Stomach (tissue), 8 donors: ENCODE results near the gene LOC128125822.

Experiments used
- DNase-seq, 2 donors: peaks; one replicate each; pipeline versions ENCODE4 v3.0.0 to v3.0.0-alpha.2; 2013 to 2019
- H3K27ac ChIP-seq, 5 donors: fragments of 200-600 bp in 4 of 5; sonication (generic) in 4 of 5; one replicate each; pipeline ENCODE4 v1.5.1; 2013 to 2019; ENCODE audit warnings: mild to moderate bottlenecking in 1 of 5, moderate library complexity in 1 of 5
- H3K27me3 ChIP-seq, 3 donors: fragments of 200-600 bp; sonication (generic); one replicate each; pipeline ENCODE4 v1.5.1; 2017 to 2019; ENCODE audit warnings: mixed run types in 1 of 3
- H3K36me3 ChIP-seq, 4 donors: fragments of 200-600 bp; sonication (generic); 1 replicate in 3 of 4; 2 replicates in 1 of 4; pipeline ENCODE4 v1.5.1; 2016 to 2019
- H3K4me1 ChIP-seq, 4 donors: fragments of 200-600 bp; sonication (generic); one replicate each; pipeline ENCODE4 v1.5.1; 2016 to 2019
- H3K4me3 ChIP-seq, 4 donors: fragments of 200-600 bp; sonication (generic) in 3 of 4; one replicate each; pipeline ENCODE4 v1.5.1; 2016 to 2019; ENCODE audit warnings: mild to moderate bottlenecking in 1 of 4
- H3K9me3 ChIP-seq, 4 donors: fragments of 200-600 bp; sonication (generic); one replicate each; pipeline ENCODE4 v1.5.1; 2016 to 2019
- CTCF ChIP-seq, 7 experiments: fragments of 450-650 bp in 4 of 7; fragments of 200-600 bp in 3 of 7; sonication (generic) in 3 of 7; IDR thresholded peaks; one replicate each; pipeline ENCODE4 v1.5.1; 2016 to 2019; ENCODE audit warnings: antibody characterized with exemption in 7 of 7, control low read depth in 2 of 7, mild to moderate bottlenecking in 1 of 7
- EP300 ChIP-seq: sonication (generic); formaldehyde crosslinking; IDR thresholded peaks from one replicate; pipeline ENCODE4 v1.6.1; 2017; ENCODE audit warnings: antibody characterized with exemption
- POLR2A ChIP-seq, 4 donors: fragments of 450-650 bp; IDR thresholded peaks; one replicate each; pipeline ENCODE4 v1.6.1; 2016; ENCODE audit warnings: antibody characterized with exemption in 4 of 4, control low read depth in 2 of 4, mild to moderate bottlenecking in 1 of 4, moderate library complexity in 1 of 4
- POLR2AphosphoS5 ChIP-seq, 3 donors: sonication (generic); formaldehyde crosslinking; IDR thresholded peaks; one replicate each; pipeline ENCODE4 v1.6.1; 2016; ENCODE audit warnings: antibody characterized with exemption in 3 of 3
- WGBS, 5 donors: extraction: QIAGEN DNeasy Blood & Tissue Kit in 3 of 5; methylation state at CpG; one replicate each; pipeline versions ENCODE4 v1.1.5 to v1.1.7; 2013 to 2018; 5-methylcytosine and 5-hydroxymethylcytosine counted together
- intact Hi-C: fragments of 100-400 bp; cut with DNase I; formaldehyde crosslinking; loops from one replicate; pipeline ENCODE4 v1.15.1; 2023; ENCODE audit warnings: low total_unique reads
- donor health status: healthy with polysubstance abuse.
- donor health status: Bipolar disorder and iron deficiency.
- donor health status: healthy.

The LOC128125822 gene

DNA sequence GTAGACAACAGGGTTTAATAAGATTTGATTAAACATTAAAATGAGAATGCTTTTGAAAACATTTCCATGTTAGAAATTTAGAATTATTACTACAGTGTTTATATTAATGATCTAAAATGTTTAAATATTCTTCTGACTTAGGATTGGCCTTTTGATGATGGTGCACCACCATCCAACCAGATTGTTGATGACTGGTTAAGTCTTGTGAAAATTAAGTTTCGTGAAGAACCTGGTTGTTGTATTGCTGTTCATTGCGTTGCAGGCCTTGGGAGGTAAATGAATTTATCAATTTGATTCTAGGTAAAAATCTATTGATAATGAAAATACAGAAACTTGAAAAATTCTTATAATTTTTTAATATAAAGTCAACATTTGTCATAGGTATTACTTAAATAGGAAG lies 6.5 kb downstream of the LOC128125822 start:
- intact Hi-C loops = loop anchor here (5.0 kb wide), 1 partner anchor 221 kb away; no protein-coding TSS in a partner anchor
- H3K4me3 ChIP-seq = no peak overlapping the region
- H3K27me3 ChIP-seq = no peaks in the 10 kb centered on the region
- no peak overlapping the region for H3K27ac ChIP-seq
- no peak for DNase-seq
- peaks cover 39 to 74% (median 65%) of the 10 kb centered on the region in 4 donors for H3K36me3 ChIP-seq
- 95 to 97% (median 95%) methylated on average over 2 of the region's 2 CpGs for WGBS, 5 donors
- H3K4me1 ChIP-seq = peaks cover 0 to 45% (median 19%) of the 10 kb centered on the region in 4 donors
- no peaks in the 10 kb centered on the region for H3K9me3 ChIP-seq
- no peak for TF ChIP-seq POLR2A (IDR thresholded peaks at IDR 0.05)
- TF ChIP-seq POLR2AphosphoS5 (IDR thresholded peaks at IDR 0.05) = no peak

GRCh38 chr6:63579937-63580703 lies 7.8 kb downstream of the LOC128125822 start:
- H3K9me3 ChIP-seq = no peaks in the 10 kb centered on the region
- intact Hi-C loops = loop anchor here (5.0 kb wide), 1 partner anchor 223 kb away; no protein-coding TSS in a partner anchor
- H3K27me3 ChIP-seq = no peaks in the 10 kb centered on the region
- no peak overlapping the region for H3K27ac ChIP-seq
- peaks cover 39 to 76% (median 66%) of the 10 kb centered on the region in 4 donors for H3K36me3 ChIP-seq
- peaks cover 0 to 34% (median 14%) of the 10 kb centered on the region in 4 donors for H3K4me1 ChIP-seq
- no peak for TF ChIP-seq POLR2A (IDR thresholded peaks at IDR 0.05)
- TF ChIP-seq CTCF (IDR thresholded peaks at IDR 0.05) = no peak
- TF ChIP-seq EP300 = no peak
- TF ChIP-seq POLR2AphosphoS5 (IDR thresholded peaks at IDR 0.05) = no peak
- no peak for DNase-seq
- 96 to 98% (median 97%) methylated on average over 6 of the region's 6 CpGs for WGBS, 5 donors
- no peak overlapping the region for H3K4me3 ChIP-seq

DNA sequence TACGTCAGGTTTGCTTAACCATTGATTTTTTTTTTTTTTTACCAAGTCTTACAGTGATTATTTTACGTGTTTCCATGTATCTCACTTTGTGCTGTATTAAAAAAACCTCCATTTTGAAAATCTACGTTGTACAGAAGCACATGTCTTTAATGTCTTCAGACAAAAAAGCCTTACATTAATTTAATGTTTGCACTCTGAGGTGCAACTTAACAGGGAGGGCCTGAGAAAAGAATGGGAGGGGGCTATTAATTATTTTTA lies 8.4 kb downstream of the LOC128125822 start:
- no peak for DNase-seq
- H3K36me3 ChIP-seq = peaks cover 39 to 76% (median 66%) of the 10 kb centered on the region in 4 donors
- no peak for TF ChIP-seq POLR2A (IDR thresholded peaks at IDR 0.05)
- TF ChIP-seq CTCF (IDR thresholded peaks at IDR 0.05) = no peak
- TF ChIP-seq POLR2AphosphoS5 (IDR thresholded peaks at IDR 0.05) = no peak
- TF ChIP-seq EP300 = no peak
- intact Hi-C loops = no loop called here
- H3K27me3 ChIP-seq = no peaks in the 10 kb centered on the region
- H3K27ac ChIP-seq = no peak overlapping the region
- WGBS, 5 donors = 58 to 71% (median 65%) methylated on average over 3 of the region's 3 CpGs
- no peaks in the 10 kb centered on the region for H3K9me3 ChIP-seq
- H3K4me1 ChIP-seq = peaks cover 0 to 29% (median 11%) of the 10 kb centered on the region in 4 donors
- H3K4me3 ChIP-seq = no peak overlapping the region

DNA sequence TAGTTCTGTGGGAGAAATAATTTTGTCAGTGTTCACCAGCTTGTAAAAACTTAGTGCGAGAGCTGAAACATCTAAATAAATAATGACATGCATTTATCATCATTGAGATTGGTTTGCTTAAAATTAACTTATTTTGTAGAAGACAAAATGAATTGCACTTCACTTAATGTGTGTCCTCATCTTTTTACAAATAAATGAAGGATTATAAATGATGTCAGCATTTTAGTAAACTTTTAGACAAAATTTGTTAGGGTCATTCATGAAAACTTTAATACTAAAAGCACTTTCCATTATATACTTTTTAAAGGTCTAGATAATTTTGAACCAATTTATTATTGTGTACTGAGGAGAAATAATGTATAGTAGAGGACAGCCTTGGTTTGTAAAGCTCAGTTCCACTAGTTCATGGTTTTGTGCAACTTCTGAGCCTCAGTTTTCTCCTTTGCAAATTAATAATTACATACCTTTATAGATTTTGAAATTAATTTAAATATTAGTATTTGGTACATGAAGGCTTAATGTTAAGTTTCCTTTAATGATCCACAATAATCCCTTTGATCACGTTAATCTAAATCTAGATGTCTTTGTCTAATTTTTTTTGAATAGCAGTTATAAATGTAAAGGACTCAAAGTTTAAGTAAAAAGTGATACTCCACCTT lies 9.2 kb downstream of the LOC128125822 start:
- H3K36me3 ChIP-seq = peaks cover 39 to 74% (median 63%) of the 10 kb centered on the region in 4 donors
- peaks cover 0 to 20% (median 8%) of the 10 kb centered on the region in 4 donors for H3K4me1 ChIP-seq
- TF ChIP-seq POLR2A (IDR thresholded peaks at IDR 0.05) (no peak), CTCF (IDR thresholded peaks at IDR 0.05) (no peak), POLR2AphosphoS5 (IDR thresholded peaks at IDR 0.05) (no peak), EP300 (no peak)
- H3K27me3 ChIP-seq = no peaks in the 10 kb centered on the region
- no peak for DNase-seq
- no peaks in the 10 kb centered on the region for H3K9me3 ChIP-seq
- H3K4me3 ChIP-seq = no peak overlapping the region
- intact Hi-C loops = no loop called here
- no peak overlapping the region for H3K27ac ChIP-seq
- 83 to 95% (median 91%) methylated on average over 2 of the region's 2 CpGs for WGBS, 5 donors
